GM12878 (cell line): ENCODE measurements around the gene BTBD9. TPM values are rescaled to one million over a fixed set of nuclear protein-coding genes. Genes with fewer than 3 reads are reported as not detected.

Experiments used
- ATAC-seq: fragments of 200-7000 bp; cut with Tn5 transposase; 3 replicates; pipeline ENCODE4 v1.9.1; 2020; ENCODE audit warnings: mild to moderate bottlenecking, moderate library complexity
- BruUV-seq: library from RNA; stranded (reverse); fragments of 400-500 nt; replicated peaks from 2 replicates; lab custom pipeline; 2021; lab: Mats Ljungman, UMichigan
- CTCF ChIA-PET: fragments of 300-600 bp; sonication (Branson Sonifier 250); formaldehyde crosslinking; extraction: SDS; loops from one replicate; lab custom pipeline; 2021; ENCODE audit warnings: inconsistent platforms; lab: Yijun Ruan, JAX
- POLR2A ChIA-PET: fragments of 350-600 bp; formaldehyde crosslinking; extraction: SDS; loops from one replicate; lab custom pipeline; 2021; ENCODE audit warnings: inconsistent platforms; lab: Charles Lee
- RAD21 ChIA-PET: fragments of 300-600 bp; sonication (Branson Sonifier 250); formaldehyde crosslinking; loops from one replicate; lab custom pipeline; 2023; ENCODE audit warnings: antibody characterized with exemption; ENCODE audit not compliant: unreplicated experiment; lab: Charles Lee
- SMC1A ChIA-PET: fragments of 300-600 bp; sonication (Branson Sonifier 250); formaldehyde crosslinking; loops from one replicate; lab custom pipeline; 2023; ENCODE audit not compliant: unreplicated experiment, uncharacterized antibody; lab: Charles Lee
- DNase-seq: peaks from one replicate; pipeline ENCODE4 v3.0.0-alpha.2; 2011; ENCODE audit warnings: low read depth, low spot score
- FAIRE-seq: peaks from 3 replicates; lab custom pipeline; 2011; peaks lifted over from hg19 to GRCh38; lab: Jason Lieb, UNC
- H2AFZ ChIP-seq: 2 replicates; pipeline ENCODE4 v1.6.0; 2011; ENCODE audit warnings: low read depth, low read length, control low read depth; ENCODE audit not compliant: control insufficient read depth
- H3K27ac ChIP-seq: 2 replicates; pipeline ENCODE4 v1.5.1; 2011; ENCODE audit warnings: control low read depth; ENCODE audit not compliant: control insufficient read depth, insufficient read depth
- H3K27me3 ChIP-seq, 2 experiments: replicated peaks in 1 of 2; 2 replicates each; pipeline versions ENCODE4 v1.6.0 to v1.6.1; 2011; ENCODE audit warnings: low read length in 1 of 2; ENCODE audit not compliant: control insufficient read depth in 2 of 2, insufficient read depth in 2 of 2
- H3K36me3 ChIP-seq, 2 experiments: 2 replicates each; pipeline ENCODE4 v1.5.1; 2011; ENCODE audit warnings: low read length in 1 of 2; ENCODE audit not compliant: control insufficient read depth in 2 of 2, insufficient read depth in 2 of 2
- H3K4me1 ChIP-seq: 2 replicates; pipeline ENCODE4 v1.6.1; 2011; ENCODE audit warnings: mild to moderate bottlenecking, low read length, moderate library complexity, mixed read lengths; ENCODE audit not compliant: control insufficient read depth, insufficient read depth
- H3K4me2 ChIP-seq: 2 replicates; pipeline ENCODE4 v1.6.0; 2011; ENCODE audit warnings: control low read depth; ENCODE audit not compliant: control insufficient read depth, insufficient read depth
- H3K4me3 ChIP-seq: fragments of 200-600 bp; sonication (generic); 2 replicates; pipeline ENCODE4 v1.5.1; 2016
- H3K79me2 ChIP-seq: 2 replicates; pipeline ENCODE4 v1.6.0; 2011; ENCODE audit warnings: low read length; ENCODE audit not compliant: control insufficient read depth, insufficient read depth
- H3K9ac ChIP-seq: 2 replicates; pipeline ENCODE4 v1.8.0; 2011; ENCODE audit warnings: low read length, control low read depth, mixed read lengths; ENCODE audit not compliant: control insufficient read depth, insufficient read depth
- H3K9me3 ChIP-seq: replicated peaks from 3 replicates; pipeline ENCODE4 v1.5.1; 2011; ENCODE audit warnings: mild to moderate bottlenecking, low read length; ENCODE audit not compliant: control insufficient read depth, insufficient read depth
- H4K20me1 ChIP-seq: 2 replicates; pipeline ENCODE4 v1.6.0; 2011; ENCODE audit not compliant: control insufficient read depth, insufficient read depth
- ETV6 ChIP-seq, 2 experiments: fragments of 450-650 bp in 1 of 2; IDR thresholded peaks in 1 of 2; conservative IDR thresholded peaks in 1 of 2; 2 replicates each; pipeline ENCODE4 v1.6.1; 2014; ENCODE audit warnings: antibody characterized with exemption in 1 of 2, borderline replicate concordance in 1 of 2, low read depth in 1 of 2, mild to moderate bottlenecking in 1 of 2, moderate library complexity in 1 of 2
- IKZF2 ChIP-seq, 2 experiments: fragments of 450-650 bp; IDR thresholded peaks; 2 replicates each; pipeline ENCODE4 v1.6.1; 2017; ENCODE audit warnings: mild to moderate bottlenecking in 2 of 2, moderate library complexity in 2 of 2
- JUNB ChIP-seq: IDR thresholded peaks from 2 replicates; pipeline ENCODE4 v1.6.1; 2016; ENCODE audit warnings: antibody characterized with exemption, mild to moderate bottlenecking
- RELB ChIP-seq: fragments of 450-650 bp; IDR thresholded peaks from 2 replicates; pipeline ENCODE4 v1.6.1; 2017; ENCODE audit warnings: low read depth, mild to moderate bottlenecking, moderate library complexity
- SPI1 ChIP-seq: IDR thresholded peaks from 2 replicates; pipeline ENCODE4 v1.6.1; 2011; ENCODE audit warnings: low read depth, mild to moderate bottlenecking, low read length, moderate library complexity, borderline replicate concordance; ENCODE audit not compliant: insufficient read depth
- STAT3 ChIP-seq: IDR thresholded peaks from 2 replicates; pipeline ENCODE4 v1.6.1; 2011; ENCODE audit warnings: low read depth, low read length, improper control_type of control experiment
- ZNF384 ChIP-seq: IDR thresholded peaks from 2 replicates; pipeline ENCODE4 v1.6.1; 2012; ENCODE audit warnings: low read depth, mild to moderate bottlenecking, low read length, improper control_type of control experiment, borderline replicate concordance
- WGBS: methylation state at CpG from one replicate; pipeline ENCODE4 v1.1.6; 2016; ENCODE audit warnings: low lambda C conversion rate; ENCODE audit not compliant: insufficient replicate concordance, insufficient coverage; ENCODE audit errors: missing lambda C conversion rate; 5-methylcytosine and 5-hydroxymethylcytosine counted together
- in situ Hi-C: fragments of 300-500 bp; cut with MboI; formaldehyde crosslinking; loops from 9 replicates; pipeline ENCODE4 v1.14.3; 2018; ENCODE audit warnings: mixed read lengths
- intact Hi-C: fragments of 100-400 bp; cut with micrococcal nuclease; formaldehyde crosslinking; loops from one replicate; pipeline ENCODE4 v1.14.2; 2022; ENCODE audit not compliant: unreplicated experiment
- polyA plus RNA-seq, 11 experiments: library from polyadenylated mRNA; depleted of rRNA in 4 of 11; unstranded in 6 of 11; stranded (reverse) in 5 of 11; fragments of >200 nt; fragmentation: Nextera tagmentation in 4 of 11; fragmentation: Illumina TruSeq in 1 of 11; extraction: Ambion mirVana in 4 of 11; extraction: Trizol in 1 of 11; gene quantifications; 1 replicate in 1 of 11; 2 replicates in 10 of 11; pipeline versions ENCODE4 v1.2.1 to v1.2.3, GENCODE V29; 2011 to 2016; ENCODE audit warnings: inconsistent platforms in 2 of 11, missing spikeins in 2 of 11, low read depth in 1 of 11
- total RNA-seq, 4 experiments: library from RNA; depleted of rRNA in 3 of 4; stranded (reverse); fragments of >200 nt in 3 of 4; fragmentation: Illumina TruSeq in 1 of 4; extraction: Trizol in 1 of 4; gene quantifications; 2 replicates each; pipeline versions ENCODE4 v1.2.1 to v1.2.3, GENCODE V29; 2013 to 2021

BTBD9 gene
- total and polyA plus RNA-seq, 10 of the 15 experiments (the other 5 are each of a cell fraction or from before 2014, with no cell fraction given), result 0.22 to 8.6 (median 4.6) TPM

GRCh38 chr6:38676236-38676973 lies 36.7 kb upstream of the BTBD9 start:
- peak overlapping the region; percentile 36 for H3K4me2 ChIP-seq
- H3K27me3 ChIP-seq, result no peaks in the 10 kb centered on the region
- TF ChIP-seq ZNF384, result peak; percentile 59; the same call in 1 of the 2 replicates
- peak; percentile 60 for TF ChIP-seq SPI1
- TF ChIP-seq STAT3, result no peak
- no peak for TF ChIP-seq ETV6 (conservative IDR thresholded peaks at IDR 0.05 in 1 of 2, IDR thresholded peaks at IDR 0.05 in 1 of 2; ENCODE audit: borderline replicate concordance in 1 of 2, low read depth in 1 of 2)
- peak; percentile 20; the same call in 1 of the 2 replicates for TF ChIP-seq JUNB
- peak in 1 of 2 experiments; percentile 24; a peak in 1 of 4 replicates for TF ChIP-seq IKZF2 (IDR thresholded peaks at IDR 0.05)
- 0 out of 2 replicates have a peak, but pooled peaks have one; percentile 17 for TF ChIP-seq RELB
- TF ChIP-seq, all 136 proteins: peak for 5
- WGBS, result 51% methylated on average over 2 of the region's 2 CpGs
- H3K27ac ChIP-seq, result peak overlapping the region; percentile 62
- ChIA-PET SMC1A (interaction anchor here (1.3 to 2.8 kb wide), 4 partner anchors 8 to 641 kb away, joined by 4 to 14 read pairs (median 8); no protein-coding TSS in a partner anchor), RAD21 (interaction anchor here (1.0 kb wide), 1 partner anchor 106 kb away, joined by 4 read pairs; no protein-coding TSS in a partner anchor), POLR2A (interaction anchor here (1.3 to 2.1 kb wide), 2 partner anchors 11 to 13 kb away, joined by 3 to 5 read pairs; no protein-coding TSS in a partner anchor), CTCF (interaction anchor here (1.1 kb wide), 1 partner anchor 12 kb away, joined by 4 read pairs; no protein-coding TSS in a partner anchor)
- ATAC-seq (peak; percentile 35), DNase-seq (peak; percentile 21), FAIRE-seq (no peak)
- H3K36me3 ChIP-seq, result peaks cover 2 to 14% of the 10 kb centered on the region in 2 experiments; a peak in 3 of 4 replicates
- in situ Hi-C loops (no loop called here), intact Hi-C loops (loop anchor here (10.0 kb wide), 2 partner anchors 642 to 982 kb away; partner anchors contain the start of gene MDGA1)
- H3K4me1 ChIP-seq, result peaks cover 33% of the 10 kb centered on the region
- no peaks in the 10 kb centered on the region; the same call in 2 of the 3 replicates for H3K9me3 ChIP-seq
- no peak overlapping the region for H3K4me3 ChIP-seq
- H3K79me2 ChIP-seq, result no peaks in the 10 kb centered on the region
- TSS peak; percentile 76 for BruUV-seq
- H3K9ac ChIP-seq, result no peak overlapping the region
- no peaks in the 10 kb centered on the region for H4K20me1 ChIP-seq
- H2AFZ ChIP-seq, result no peak overlapping the region
